Measurements from ENCODE around the gene ALG3.
A peak's percentile ranks its signal among the peaks of the same experiment; 100 is the strongest.

- TF ChIP-seq CTCF (IDR thresholded peaks at IDR 0.05; ENCODE audit: low read length) (no peak), EZH2 (optimal IDR thresholded peaks at IDR 0.05; ENCODE audit: low read depth, low read length) (peak; percentile 46)
Observed at GRCh38 chr3:184275381-184275701, 26.6 kb upstream of the ALG3 start.

All from MM.1S (cell line).